ENCODE measurements around the gene WWC2. TPM values are rescaled to one million over a fixed set of nuclear protein-coding genes. Genes with fewer than 3 reads are reported as not detected.

WWC2 gene
- total RNA-seq, 4 donors from 2014 or later = 26.9 to 45.9 (median 41.4) TPM

DNA sequence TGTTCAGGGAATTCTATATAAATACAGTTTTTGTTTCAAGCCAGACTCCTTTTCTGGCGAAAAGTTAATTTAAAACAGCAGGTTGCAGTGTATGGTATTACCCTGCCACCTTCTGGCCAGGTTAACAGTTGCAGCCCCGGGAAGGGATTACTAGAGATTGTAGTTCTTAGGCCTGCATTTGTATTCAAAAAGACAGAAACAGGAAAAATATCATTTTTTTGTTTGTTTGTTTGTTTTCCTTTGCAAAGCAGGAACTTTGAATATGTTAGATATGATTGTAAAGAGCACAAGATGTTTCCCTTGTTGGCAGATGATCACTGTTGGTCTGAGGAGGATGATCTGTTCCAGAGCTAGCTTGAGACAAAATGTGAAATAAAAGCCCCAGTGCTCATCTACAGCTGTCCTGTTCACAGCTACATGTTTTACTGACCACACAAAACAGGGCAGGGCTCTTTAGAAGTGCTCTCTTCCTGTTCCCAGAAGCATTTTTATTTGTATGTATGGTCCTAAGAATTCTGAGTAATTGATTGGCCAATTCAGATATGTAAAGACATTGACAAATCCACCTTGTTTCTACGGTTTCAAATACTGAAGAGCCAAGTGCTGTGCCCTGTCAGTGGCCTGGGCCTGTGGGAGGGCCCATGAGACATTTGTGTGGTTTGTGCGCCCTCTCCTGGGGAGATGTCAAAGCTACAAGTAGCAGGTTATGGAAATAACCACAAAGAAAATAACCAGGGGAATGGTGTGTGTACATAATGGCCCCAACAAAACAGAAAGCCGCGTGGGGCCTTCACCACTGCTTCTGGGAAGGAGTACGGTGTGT, 163.1 kb downstream of the WWC2 start:
- Histone ChIP-seq H3K4me1 (no peaks in the 10 kb centered on the region), H3K27me3 (no peaks in the 10 kb centered on the region), H3K36me3 (no peaks in the 10 kb centered on the region), H3K9me3 (no peaks in the 10 kb centered on the region), H3K27ac (peak overlapping the region; percentile 44 to 75), H3K4me3 (no peak overlapping the region)
- DNase-seq = peak; percentile 73 to 80
- intact Hi-C loops (cut with DNase I; ENCODE audit: low total_unique reads) = loop anchor here (5.0 kb wide), 2 partner anchors 185 to 325 kb away; no protein-coding TSS in a partner anchor
- no peak for TF ChIP-seq POLR2A (IDR thresholded peaks at IDR 0.05)
- TF ChIP-seq, protein P1, sequence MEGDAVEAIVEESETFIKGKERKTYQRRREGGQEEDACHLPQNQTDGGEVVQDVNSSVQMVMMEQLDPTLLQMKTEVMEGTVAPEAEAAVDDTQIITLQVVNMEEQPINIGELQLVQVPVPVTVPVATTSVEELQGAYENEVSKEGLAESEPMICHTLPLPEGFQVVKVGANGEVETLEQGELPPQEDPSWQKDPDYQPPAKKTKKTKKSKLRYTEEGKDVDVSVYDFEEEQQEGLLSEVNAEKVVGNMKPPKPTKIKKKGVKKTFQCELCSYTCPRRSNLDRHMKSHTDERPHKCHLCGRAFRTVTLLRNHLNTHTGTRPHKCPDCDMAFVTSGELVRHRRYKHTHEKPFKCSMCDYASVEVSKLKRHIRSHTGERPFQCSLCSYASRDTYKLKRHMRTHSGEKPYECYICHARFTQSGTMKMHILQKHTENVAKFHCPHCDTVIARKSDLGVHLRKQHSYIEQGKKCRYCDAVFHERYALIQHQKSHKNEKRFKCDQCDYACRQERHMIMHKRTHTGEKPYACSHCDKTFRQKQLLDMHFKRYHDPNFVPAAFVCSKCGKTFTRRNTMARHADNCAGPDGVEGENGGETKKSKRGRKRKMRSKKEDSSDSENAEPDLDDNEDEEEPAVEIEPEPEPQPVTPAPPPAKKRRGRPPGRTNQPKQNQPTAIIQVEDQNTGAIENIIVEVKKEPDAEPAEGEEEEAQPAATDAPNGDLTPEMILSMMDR (IDR thresholded peaks at IDR 0.05) = peak; percentile 64 to 85 (median 83)

DNA sequence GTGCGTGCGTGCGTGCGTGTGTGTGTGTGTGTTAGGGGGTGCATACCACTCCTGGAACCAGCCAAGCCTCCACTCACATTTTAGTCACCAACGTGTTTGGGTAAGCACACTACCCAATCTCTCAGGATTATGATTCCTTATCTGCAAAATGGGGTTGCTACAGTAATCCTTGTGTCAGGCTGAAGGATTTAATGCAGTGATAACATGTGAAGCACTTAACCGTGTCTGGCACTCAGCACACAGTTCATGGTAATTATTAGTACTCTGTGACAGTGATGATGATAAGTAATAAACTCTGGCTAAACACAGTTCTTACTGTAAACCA, 163.7 kb downstream of the WWC2 start:
- Histone ChIP-seq H3K4me1 (no peaks in the 10 kb centered on the region), H3K4me3 (no peak overlapping the region), H3K36me3 (no peaks in the 10 kb centered on the region), H3K27me3 (no peaks in the 10 kb centered on the region), H3K9me3 (no peaks in the 10 kb centered on the region), H3K27ac (no peak overlapping the region)
- DNase-seq = no peak
- intact Hi-C loops (cut with DNase I; ENCODE audit: low total_unique reads) = loop anchor here (5.0 kb wide), 2 partner anchors 185 to 325 kb away; no protein-coding TSS in a partner anchor
- TF ChIP-seq, protein P1 (IDR thresholded peaks at IDR 0.05) = no peak

DNA sequence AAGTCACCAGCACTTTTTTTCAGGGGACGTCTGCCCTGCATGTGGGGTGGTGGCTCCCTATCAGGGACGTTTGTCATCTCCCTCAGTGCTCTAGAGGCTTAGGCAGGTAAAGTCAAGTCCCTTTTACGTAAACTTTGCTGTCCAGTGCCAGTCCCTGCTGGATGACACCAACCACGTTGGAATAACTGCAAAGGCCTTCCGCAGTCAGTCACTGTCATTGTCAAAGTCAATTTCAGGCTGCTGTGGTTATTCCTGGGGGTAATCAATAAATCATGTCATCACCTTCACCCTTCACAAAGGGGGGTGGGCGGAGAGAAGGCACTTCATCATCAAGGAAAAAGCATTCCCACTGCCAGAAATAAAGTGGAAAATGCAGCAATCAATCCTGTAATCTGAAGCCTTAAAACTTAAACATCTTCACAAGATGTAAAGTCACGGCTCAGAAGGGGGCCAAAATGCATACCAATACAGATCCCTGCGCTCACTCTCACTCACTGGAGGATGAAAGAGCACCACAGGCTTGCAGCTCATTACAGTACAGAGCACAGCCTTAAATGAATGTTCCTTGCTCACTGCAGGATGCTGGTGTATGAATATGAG, 164.8 kb downstream of the WWC2 start:
- intact Hi-C loops (cut with DNase I; ENCODE audit: low total_unique reads) = loop anchor here (5.0 kb wide), 2 partner anchors 187 to 327 kb away; no protein-coding TSS in a partner anchor
- Histone ChIP-seq H3K4me3 (no peak overlapping the region), H3K9me3 (no peaks in the 10 kb centered on the region), H3K27ac (no peak overlapping the region), H3K36me3 (no peaks in the 10 kb centered on the region), H3K4me1 (no peaks in the 10 kb centered on the region), H3K27me3 (no peaks in the 10 kb centered on the region)
- DNase-seq = no peak
- TF ChIP-seq, protein P1 (IDR thresholded peaks at IDR 0.05) = no peak
- TF ChIP-seq POLR2A (IDR thresholded peaks at IDR 0.05) = no peak

DNA sequence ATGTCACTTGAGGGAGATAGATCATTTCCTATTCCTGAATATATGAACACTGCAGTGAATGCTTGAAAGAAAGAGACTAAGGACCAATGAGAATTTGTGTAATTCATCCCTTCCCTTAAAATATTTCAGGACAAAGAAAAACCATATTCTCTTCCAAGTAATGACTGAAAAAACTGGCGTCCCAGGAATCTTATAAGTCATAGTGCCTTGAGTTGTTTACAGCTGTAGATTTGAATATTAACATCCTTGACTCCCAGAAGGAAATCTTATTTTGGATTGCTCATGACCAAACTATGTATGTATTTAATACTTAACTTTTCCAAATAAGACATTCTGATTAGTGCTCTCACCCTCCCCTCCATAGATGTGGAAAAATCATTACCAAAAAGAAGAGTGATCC, 165.6 kb downstream of the WWC2 start:
- intact Hi-C loops (cut with DNase I; ENCODE audit: low total_unique reads) = loop anchor here (5.0 kb wide), 2 partner anchors 187 to 327 kb away; no protein-coding TSS in a partner anchor
- Histone ChIP-seq H3K27me3 (no peaks in the 10 kb centered on the region), H3K9me3 (no peaks in the 10 kb centered on the region), H3K36me3 (no peaks in the 10 kb centered on the region), H3K27ac (no peak overlapping the region), H3K4me3 (no peak overlapping the region), H3K4me1 (no peaks in the 10 kb centered on the region)
- TF ChIP-seq POLR2A (IDR thresholded peaks at IDR 0.05) = no peak
- TF ChIP-seq, protein P1 (IDR thresholded peaks at IDR 0.05) = no peak
- no peak for DNase-seq

DNA sequence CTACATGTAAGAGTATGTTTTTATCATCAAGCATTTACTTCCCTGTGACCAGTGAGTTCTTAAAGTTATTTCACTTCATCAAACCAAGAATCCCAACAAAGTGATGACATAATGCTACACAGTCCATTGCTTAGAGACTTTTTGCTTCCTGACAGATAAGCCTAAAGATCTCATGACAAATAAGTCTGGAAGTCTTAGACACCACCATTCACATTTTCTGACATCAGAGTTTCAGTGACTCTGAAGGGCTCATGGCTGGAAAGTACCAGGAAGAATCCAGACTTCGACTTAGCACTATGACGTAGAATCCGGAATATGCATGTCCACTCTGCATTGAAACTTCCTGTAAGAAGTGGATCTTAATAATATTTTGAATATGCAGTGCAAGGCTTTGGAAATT, 167.3 kb downstream of the WWC2 start:
- no peak overlapping the region for H3K27ac ChIP-seq
- no peaks in the 10 kb centered on the region for H3K36me3 ChIP-seq
- no peaks in the 10 kb centered on the region for H3K9me3 ChIP-seq
- no peak for DNase-seq
- H3K4me3 ChIP-seq = no peak overlapping the region
- no peaks in the 10 kb centered on the region for H3K27me3 ChIP-seq
- TF ChIP-seq POLR2A (IDR thresholded peaks at IDR 0.05) = no peak
- TF ChIP-seq, protein P1 (IDR thresholded peaks at IDR 0.05) = no peak
- intact Hi-C loops (cut with DNase I; ENCODE audit: low total_unique reads) = no loop called here
- H3K4me1 ChIP-seq = no peaks in the 10 kb centered on the region

All from uterus (tissue), 4 donors.